Trophoblast cell (in vitro differentiated cells and primary cell): Measurements from ENCODE around the gene TOMM34.

Experiments
- DNase-seq, 2 donors: peaks; one replicate each; pipeline ENCODE4 v3.0.0-alpha.2; 2016
- H2AFZ ChIP-seq: 2 replicates; pipeline ENCODE4 v1.6.1; 2013; ENCODE audit warnings: low read length, moderate library complexity, mild to moderate bottlenecking; ENCODE audit not compliant: insufficient read depth, poor library complexity
- H2AK5ac ChIP-seq: 2 replicates; pipeline ENCODE4 v1.6.1; 2013; ENCODE audit warnings: mild to moderate bottlenecking, low read length
- H2BK120ac ChIP-seq: 2 replicates; pipeline ENCODE4 v1.6.1; 2013; ENCODE audit warnings: low read length, mild to moderate bottlenecking, moderate library complexity; ENCODE audit not compliant: insufficient read depth, poor library complexity
- H2BK12ac ChIP-seq: 2 replicates; pipeline ENCODE4 v1.6.1; 2013; ENCODE audit warnings: mild to moderate bottlenecking, low read length, moderate library complexity
- H2BK5ac ChIP-seq: 2 replicates; pipeline ENCODE4 v1.6.1; 2013; ENCODE audit warnings: low read length, low read depth, moderate library complexity, mild to moderate bottlenecking; ENCODE audit not compliant: poor library complexity
- H3K14ac ChIP-seq: 2 replicates; pipeline ENCODE4 v1.6.1; 2013; ENCODE audit warnings: mild to moderate bottlenecking, low read length
- H3K18ac ChIP-seq: 2 replicates; pipeline ENCODE4 v1.6.1; 2013; ENCODE audit warnings: mild to moderate bottlenecking, low read length
- H3K23ac ChIP-seq: 2 replicates; pipeline ENCODE4 v1.6.1; 2013; ENCODE audit warnings: low read length
- H3K27ac ChIP-seq: 2 replicates; pipeline ENCODE4 v1.5.1; 2013; ENCODE audit warnings: low read depth, mild to moderate bottlenecking, inconsistent platforms, low read length, moderate library complexity
- H3K27me3 ChIP-seq: 2 replicates; pipeline ENCODE4 v1.6.1; 2013; ENCODE audit warnings: inconsistent platforms, mild to moderate bottlenecking, low read length, moderate library complexity; ENCODE audit not compliant: insufficient read depth
- H3K36me3 ChIP-seq, 2 experiments: 1 replicate in 1 of 2; 2 replicates in 1 of 2; pipeline ENCODE4 v1.6.1; 2013; ENCODE audit warnings: low read length in 2 of 2, mild to moderate bottlenecking in 2 of 2, moderate library complexity in 1 of 2; ENCODE audit not compliant: insufficient read depth in 2 of 2, control insufficient read depth in 1 of 2
- H3K4ac ChIP-seq: 2 replicates; pipeline ENCODE4 v1.6.1; 2013; ENCODE audit warnings: low read depth, mild to moderate bottlenecking, low read length, moderate library complexity
- H3K4me1 ChIP-seq, 2 experiments: 1 replicate in 1 of 2; 2 replicates in 1 of 2; pipeline ENCODE4 v1.6.1; 2013; ENCODE audit warnings: low read length in 2 of 2, mild to moderate bottlenecking in 2 of 2, moderate library complexity in 1 of 2; ENCODE audit not compliant: insufficient read depth in 2 of 2, control insufficient read depth in 1 of 2
- H3K4me2 ChIP-seq: 2 replicates; pipeline ENCODE4 v1.6.1; 2013; ENCODE audit warnings: inconsistent platforms, mild to moderate bottlenecking, low read length, moderate library complexity
- H3K4me3 ChIP-seq: 2 replicates; pipeline ENCODE4 v1.5.1; 2013; ENCODE audit warnings: mild to moderate bottlenecking, low read depth, low read length, inconsistent platforms
- H3K79me1 ChIP-seq: one replicate; pipeline ENCODE4 v1.6.1; 2013; ENCODE audit warnings: low read length
- H3K79me2 ChIP-seq: 2 replicates; pipeline ENCODE4 v1.6.1; 2013; ENCODE audit warnings: low read length, mild to moderate bottlenecking; ENCODE audit not compliant: control insufficient read depth, insufficient read depth, poor library complexity
- H3K9ac ChIP-seq: 2 replicates; pipeline ENCODE4 v1.6.1; 2013; ENCODE audit warnings: mild to moderate bottlenecking, low read length
- H3K9me3 ChIP-seq: 2 replicates; pipeline ENCODE4 v1.6.1; 2013; ENCODE audit warnings: low read depth, mild to moderate bottlenecking, control low read depth, inconsistent platforms, low read length; ENCODE audit not compliant: insufficient read depth
- H4K12ac ChIP-seq: 2 replicates; pipeline ENCODE4 v1.6.1; 2013; ENCODE audit warnings: low read depth, mild to moderate bottlenecking, low read length, moderate library complexity
- H4K8ac ChIP-seq: 2 replicates; pipeline ENCODE4 v1.6.1; 2013; ENCODE audit warnings: low read depth, mild to moderate bottlenecking, low read length, moderate library complexity
- H4K91ac ChIP-seq: one replicate; pipeline ENCODE4 v1.6.1; 2013; ENCODE audit warnings: low read depth, mild to moderate bottlenecking, low read length, moderate library complexity
- WGBS: extraction: QIAGEN DNeasy Blood & Tissue Kit; methylation state at CpG from one replicate; pipeline ENCODE4 v1.1.7; 2013; ENCODE audit warnings: missing lambda C conversion rate; ENCODE audit not compliant: insufficient read length, insufficient coverage; ENCODE audit errors: extremely low coverage; 5-methylcytosine and 5-hydroxymethylcytosine counted together

Gene TOMM34

GRCh38 chr20:44910690-44911262 is 49.4 kb downstream of the TOMM34 start:
- Histone ChIP-seq H4K91ac (no peak overlapping the region), H3K4me2 (peak overlapping the region; percentile 97), H3K36me3 (peaks cover 9 to 32% of the 10 kb centered on the region in 2 experiments), H3K18ac (peak overlapping the region; percentile 5), H2BK120ac (no peak overlapping the region), H4K12ac (peak overlapping the region; percentile 50), H3K4ac (no peak overlapping the region), H2AK5ac (peak overlapping the region; percentile 50), H3K27me3 (no peaks in the 10 kb centered on the region), H2BK12ac (no peak overlapping the region), H3K9ac (peak overlapping the region; percentile 9), H3K79me2 (peaks cover 4% of the 10 kb centered on the region), H3K79me1 (peaks cover 4% of the 10 kb centered on the region), H3K4me3 (peak overlapping the region; percentile 89), H3K9me3 (no peaks in the 10 kb centered on the region), H2AFZ (peak overlapping the region; percentile 24), H4K8ac (peak overlapping the region; percentile 36), H3K14ac (no peak overlapping the region), H2BK5ac (no peak overlapping the region), H3K23ac (no peak overlapping the region), H3K4me1 (peaks cover 6 to 10% of the 10 kb centered on the region in 2 experiments), H3K27ac (no peak overlapping the region)
- WGBS: no CpG with 5 or more reads among the region's 17 CpGs
- peak in 1 of 2 donors; percentile 45 for DNase-seq

GRCh38 chr20:44909872-44910689 is 50.1 kb downstream of the TOMM34 start, which contains the start of gene PABPC1L:
Gene PABPC1L, plus strand, starts transcription at chr20:44910060. Its CDS starts 84 bp downstream, at chr20:44910144.
- Histone ChIP-seq H2AK5ac (peak within 1 kb of the TSS; percentile 50), H3K4me2 (peak within 1 kb of the TSS; percentile 97), H2BK5ac (no peak within 1 kb of the TSS), H3K23ac (no peak within 1 kb of the TSS), H3K79me1 (peaks cover 4% of the 10 kb centered on the region), H2BK120ac (no peak within 1 kb of the TSS), H3K18ac (peak within 1 kb of the TSS; percentile 5), H3K79me2 (peaks cover 4% of the 10 kb centered on the region), H3K27ac (peak within 1 kb of the TSS; percentile 15), H2BK12ac (no peak within 1 kb of the TSS), H3K36me3 (peaks cover 9 to 30% of the 10 kb centered on the region in 2 experiments), H3K4me3 (peak within 1 kb of the TSS; percentile 89), H3K4ac (no peak within 1 kb of the TSS), H4K12ac (peak within 1 kb of the TSS; percentile 50), H3K4me1 (peaks cover 6 to 10% of the 10 kb centered on the region in 2 experiments), H3K9me3 (no peaks in the 10 kb centered on the region), H4K8ac (peak within 1 kb of the TSS; percentile 55), H3K27me3 (no peaks in the 10 kb centered on the region), H2AFZ (peak within 1 kb of the TSS; percentile 84), H3K9ac (peak within 1 kb of the TSS; percentile 73), H4K91ac (no peak within 1 kb of the TSS), H3K14ac (peak within 1 kb of the TSS; percentile 3)
- DNase-seq: peak; percentile 44 to 68
- WGBS: no CpG with 5 or more reads among the region's 61 CpGs

GRCh38 chr20:44908987-44909871 is 51.0 kb downstream of the TOMM34 start:
- Histone ChIP-seq H4K8ac (no peak overlapping the region), H3K9ac (no peak overlapping the region), H3K4me2 (peak overlapping the region; percentile 97), H3K79me1 (peaks cover 4% of the 10 kb centered on the region), H4K12ac (no peak overlapping the region), H2BK5ac (no peak overlapping the region), H2AFZ (no peak overlapping the region), H3K4me1 (peaks cover 6 to 10% of the 10 kb centered on the region in 2 experiments), H3K4ac (no peak overlapping the region), H3K18ac (no peak overlapping the region), H3K9me3 (no peaks in the 10 kb centered on the region), H4K91ac (no peak overlapping the region), H3K23ac (no peak overlapping the region), H3K79me2 (peaks cover 4% of the 10 kb centered on the region), H2BK12ac (no peak overlapping the region), H3K36me3 (peaks cover 7 to 28% of the 10 kb centered on the region in 2 experiments), H3K4me3 (no peak overlapping the region), H2AK5ac (no peak overlapping the region), H3K27ac (no peak overlapping the region), H3K27me3 (no peaks in the 10 kb centered on the region), H2BK120ac (no peak overlapping the region), H3K14ac (no peak overlapping the region)
- WGBS: no CpG with 5 or more reads among the region's 14 CpGs
- DNase-seq: no peak

GRCh38 chr20:44904377-44904776 is 55.8 kb downstream of the TOMM34 start:
- Histone ChIP-seq H2BK12ac (no peak overlapping the region), H4K91ac (no peak overlapping the region), H3K79me1 (no peaks in the 10 kb centered on the region), H2BK5ac (no peak overlapping the region), H2AFZ (no peak overlapping the region), H3K18ac (no peak overlapping the region), H4K8ac (no peak overlapping the region), H2BK120ac (no peak overlapping the region), H3K4ac (no peak overlapping the region), H3K23ac (no peak overlapping the region), H3K27ac (no peak overlapping the region), H3K79me2 (peaks cover 5% of the 10 kb centered on the region), H3K27me3 (no peaks in the 10 kb centered on the region), H3K9ac (no peak overlapping the region), H3K14ac (no peak overlapping the region), H3K4me1 (peaks cover 2 to 4% of the 10 kb centered on the region in 2 experiments), H3K4me2 (no peak overlapping the region), H3K9me3 (no peaks in the 10 kb centered on the region), H3K4me3 (no peak overlapping the region), H2AK5ac (no peak overlapping the region), H3K36me3 (peaks cover 6 to 33% of the 10 kb centered on the region in 2 experiments), H4K12ac (no peak overlapping the region)
- no peak for DNase-seq
- WGBS: no CpG with 5 or more reads among the region's 5 CpGs
